Smooth muscle cell (in vitro differentiated cells): ENCODE measurements around the gene NOTCH3. TPM values are rescaled to one million over a fixed set of nuclear protein-coding genes. Genes with fewer than 3 reads are reported as not detected.

Experiments used
- DNase-seq: peaks from one replicate; lab custom pipeline; 2025; ENCODE audit not compliant: unreplicated experiment; lab: John Stamatoyannopoulos, UW
- H2AFZ ChIP-seq: fragments of 200-600 bp; sonication (generic); 2 replicates; pipeline ENCODE4 v1.6.0; 2016; ENCODE audit warnings: antibody characterized with exemption, low read depth, mild to moderate bottlenecking
- H3F3A ChIP-seq: fragments of 200-600 bp; sonication (generic); 2 replicates; pipeline ENCODE4 v1.6.0; 2017; ENCODE audit warnings: antibody characterized with exemption, low read depth
- H3K27ac ChIP-seq: fragments of 200-600 bp; sonication (generic); 2 replicates; pipeline ENCODE4 v1.5.1; 2016; ENCODE audit warnings: low read depth, mild to moderate bottlenecking
- H3K27me3 ChIP-seq: fragments of 200-600 bp; sonication (generic); 2 replicates; pipeline ENCODE4 v1.6.1; 2016; ENCODE audit warnings: low read depth, mild to moderate bottlenecking
- H3K36me3 ChIP-seq: fragments of 200-600 bp; sonication (generic); 2 replicates; pipeline ENCODE4 v1.5.1; 2016; ENCODE audit warnings: low read depth
- H3K4me1 ChIP-seq: fragments of 200-600 bp; sonication (generic); 2 replicates; pipeline ENCODE4 v1.5.1; 2016; ENCODE audit warnings: low read depth
- H3K4me2 ChIP-seq: fragments of 200-600 bp; sonication (generic); 2 replicates; pipeline ENCODE4 v1.6.0; 2016; ENCODE audit warnings: mild to moderate bottlenecking
- H3K4me3 ChIP-seq: fragments of 200-600 bp; sonication (generic); 2 replicates; pipeline ENCODE4 v1.5.1; 2016; ENCODE audit warnings: mild to moderate bottlenecking
- H3K79me2 ChIP-seq: fragments of 200-600 bp; sonication (generic); 2 replicates; pipeline ENCODE4 v1.6.0; 2016; ENCODE audit warnings: low read depth, mild to moderate bottlenecking
- H3K9ac ChIP-seq: fragments of 200-600 bp; sonication (generic); 2 replicates; pipeline ENCODE4 v1.6.0; 2016; ENCODE audit warnings: low read depth
- H3K9me3 ChIP-seq: fragments of 200-600 bp; sonication (generic); replicated peaks from 2 replicates; pipeline ENCODE4 v1.5.1; 2016; ENCODE audit warnings: low read depth
- H4K20me1 ChIP-seq: fragments of 200-600 bp; sonication (generic); 2 replicates; pipeline ENCODE4 v1.6.0; 2016; ENCODE audit warnings: low read depth
- WGBS: methylation state at CpG from one replicate; pipeline ENCODE4 v1.1.7; 2016; ENCODE audit warnings: low lambda C conversion rate; 5-methylcytosine and 5-hydroxymethylcytosine counted together
- polyA plus RNA-seq: library from polyadenylated mRNA; unstranded; fragments of >200 nt; fragmentation: Nextera tagmentation; extraction: Ambion mirVana; gene quantifications from 2 replicates; pipeline ENCODE4 v1.2.1, GENCODE V29; 2016
- total RNA-seq: library from RNA; depleted of rRNA; stranded (reverse); fragments of >200 nt; gene quantifications from 2 replicates; pipeline ENCODE4 v1.2.3, GENCODE V29; 2014
- TF ChIP-seq, protein P1 (sequence below): fragments of 200-600 bp; sonication (generic); IDR thresholded peaks from 2 replicates; pipeline ENCODE4 v1.5.1; 2017; ENCODE audit warnings: borderline replicate concordance, mild to moderate bottlenecking, antibody characterized with exemption; ENCODE audit not compliant: insufficient read depth, poor library complexity, severe bottlenecking

Gene NOTCH3
- total and polyA plus RNA-seq, 2 experiments from 2014 or later = 72.0 to 92.5 TPM

DNA sequence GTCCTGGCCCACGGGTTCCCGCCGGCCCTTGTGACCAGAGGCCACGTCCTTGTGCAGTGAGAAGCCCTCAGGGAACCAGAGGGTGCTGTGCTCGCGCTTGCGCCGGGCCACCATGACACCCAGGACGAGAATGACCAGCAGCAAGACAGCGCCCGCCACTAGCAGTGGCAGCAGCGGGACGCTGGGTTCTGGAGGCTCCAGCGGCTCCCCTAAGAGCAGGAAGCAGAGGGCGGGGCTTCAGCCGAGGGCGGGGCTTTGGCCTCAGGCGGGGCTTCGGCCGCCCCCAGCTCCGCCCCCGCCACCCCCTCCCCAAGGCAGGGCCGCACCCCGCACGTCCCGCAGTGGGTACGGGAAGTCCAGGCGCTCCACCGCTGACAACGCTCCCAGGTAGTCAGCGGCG is 30.4 kb downstream of the NOTCH3 start:
- H3F3A ChIP-seq = no peaks in the 10 kb centered on the region
- no peak overlapping the region for H3K4me3 ChIP-seq
- H3K36me3 ChIP-seq = no peaks in the 10 kb centered on the region
- no peaks in the 10 kb centered on the region for H3K27me3 ChIP-seq
- no peak overlapping the region for H2AFZ ChIP-seq
- no peak overlapping the region for H3K4me2 ChIP-seq
- H4K20me1 ChIP-seq = peaks cover 6% of the 10 kb centered on the region
- TF ChIP-seq, protein P1, sequence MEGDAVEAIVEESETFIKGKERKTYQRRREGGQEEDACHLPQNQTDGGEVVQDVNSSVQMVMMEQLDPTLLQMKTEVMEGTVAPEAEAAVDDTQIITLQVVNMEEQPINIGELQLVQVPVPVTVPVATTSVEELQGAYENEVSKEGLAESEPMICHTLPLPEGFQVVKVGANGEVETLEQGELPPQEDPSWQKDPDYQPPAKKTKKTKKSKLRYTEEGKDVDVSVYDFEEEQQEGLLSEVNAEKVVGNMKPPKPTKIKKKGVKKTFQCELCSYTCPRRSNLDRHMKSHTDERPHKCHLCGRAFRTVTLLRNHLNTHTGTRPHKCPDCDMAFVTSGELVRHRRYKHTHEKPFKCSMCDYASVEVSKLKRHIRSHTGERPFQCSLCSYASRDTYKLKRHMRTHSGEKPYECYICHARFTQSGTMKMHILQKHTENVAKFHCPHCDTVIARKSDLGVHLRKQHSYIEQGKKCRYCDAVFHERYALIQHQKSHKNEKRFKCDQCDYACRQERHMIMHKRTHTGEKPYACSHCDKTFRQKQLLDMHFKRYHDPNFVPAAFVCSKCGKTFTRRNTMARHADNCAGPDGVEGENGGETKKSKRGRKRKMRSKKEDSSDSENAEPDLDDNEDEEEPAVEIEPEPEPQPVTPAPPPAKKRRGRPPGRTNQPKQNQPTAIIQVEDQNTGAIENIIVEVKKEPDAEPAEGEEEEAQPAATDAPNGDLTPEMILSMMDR = no peak
- no peak for DNase-seq
- H3K4me1 ChIP-seq = no peaks in the 10 kb centered on the region
- no peak overlapping the region for H3K27ac ChIP-seq
- no peak overlapping the region for H3K9ac ChIP-seq
- H3K79me2 ChIP-seq = no peaks in the 10 kb centered on the region
- no peaks in the 10 kb centered on the region for H3K9me3 ChIP-seq
- WGBS = 88% methylated on average over 23 of the region's 32 CpGs

GRCh38 chr19:15169541-15170285 is 31.1 kb downstream of the NOTCH3 start:
- TF ChIP-seq, protein P1 = no peak
- Histone ChIP-seq H3F3A (no peaks in the 10 kb centered on the region), H3K36me3 (no peaks in the 10 kb centered on the region), H3K27me3 (no peaks in the 10 kb centered on the region), H3K27ac (no peak overlapping the region), H3K4me2 (no peak overlapping the region), H3K9ac (no peak overlapping the region), H3K4me1 (no peaks in the 10 kb centered on the region), H3K4me3 (no peak overlapping the region), H3K79me2 (no peaks in the 10 kb centered on the region), H3K9me3 (no peaks in the 10 kb centered on the region), H2AFZ (no peak overlapping the region), H4K20me1 (peaks cover 1% of the 10 kb centered on the region)
- DNase-seq = no peak
- 96% methylated on average over 7 of the region's 10 CpGs for WGBS

GRCh38 chr19:15166700-15167099 is 34.1 kb downstream of the NOTCH3 start:
- H3K4me3 ChIP-seq = no peak overlapping the region
- no peaks in the 10 kb centered on the region for H3K4me1 ChIP-seq
- no peaks in the 10 kb centered on the region for H3F3A ChIP-seq
- TF ChIP-seq, protein P1 = no peak
- no peak for DNase-seq
- no peaks in the 10 kb centered on the region for H3K27me3 ChIP-seq
- 73% methylated on average over 4 of the region's 4 CpGs for whole genome bisulfite sequencing
- H4K20me1 ChIP-seq = no peaks in the 10 kb centered on the region
- no peaks in the 10 kb centered on the region for H3K9me3 ChIP-seq
- H2AFZ ChIP-seq = no peak overlapping the region
- no peak overlapping the region for H3K9ac ChIP-seq
- peaks cover 9% of the 10 kb centered on the region for H3K36me3 ChIP-seq
- H3K27ac ChIP-seq = no peak overlapping the region
- H3K4me2 ChIP-seq = no peak overlapping the region
- no peaks in the 10 kb centered on the region for H3K79me2 ChIP-seq
